ENCODE results near the gene CDC27. TPM values are rescaled to one million over a fixed set of nuclear protein-coding genes. Genes with fewer than 3 reads are reported as not detected.
A peak's percentile ranks its signal among the peaks of the same experiment; 100 is the strongest.
"Not testable (repeated sequence)": the region's sequence is repeated elsewhere in the genome, so short reads cannot be mapped to it uniquely, and the experiment has no call there.

CDC27 gene
- total RNA-seq, 2 donors from 2014 or later: 122 to 146 TPM

GRCh38 chr17:47105246-47105645 lies 83.8 kb downstream of the CDC27 start:
- not testable (repeated sequence) for H3K4me1 Mint-ChIP-seq; H3K9me3 Mint-ChIP-seq; H3K27ac Mint-ChIP-seq; H3K4me3 Mint-ChIP-seq; H3K36me3 Mint-ChIP-seq (ENCODE audit: low read depth); ATAC-seq (replicated peaks); H3K27me3 Mint-ChIP-seq

DNA sequence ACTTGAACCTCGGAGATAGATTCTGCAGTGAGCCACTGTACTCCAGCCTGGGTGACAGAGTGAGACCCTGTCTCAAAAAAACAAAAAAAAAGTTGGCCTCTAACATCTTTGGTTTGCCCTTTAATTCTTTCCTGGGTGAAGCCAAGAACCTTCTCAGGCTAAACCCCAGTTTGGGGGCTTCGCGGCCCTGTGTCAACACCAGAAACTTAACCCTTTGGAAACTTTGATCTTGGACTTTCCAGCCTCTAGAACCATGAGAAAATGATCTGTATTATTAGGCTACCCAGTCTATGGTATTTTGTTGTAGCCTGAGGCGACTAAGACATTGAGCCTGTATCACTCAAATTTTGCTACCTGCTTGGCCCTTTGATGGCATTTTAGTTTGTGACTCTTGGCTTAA lies 86.2 kb downstream of the CDC27 start:
- Mint-ChIP-seq H3K9me3 (no peaks in the 10 kb centered on the region), H3K4me1 (peaks cover 5% of the 10 kb centered on the region), H3K27me3 (no peaks in the 10 kb centered on the region), H3K36me3 (ENCODE audit: low read depth) (peaks cover 6% of the 10 kb centered on the region), H3K4me3 (no peak overlapping the region), H3K27ac (no peak overlapping the region)
- no peak for ATAC-seq (replicated peaks)

DNA sequence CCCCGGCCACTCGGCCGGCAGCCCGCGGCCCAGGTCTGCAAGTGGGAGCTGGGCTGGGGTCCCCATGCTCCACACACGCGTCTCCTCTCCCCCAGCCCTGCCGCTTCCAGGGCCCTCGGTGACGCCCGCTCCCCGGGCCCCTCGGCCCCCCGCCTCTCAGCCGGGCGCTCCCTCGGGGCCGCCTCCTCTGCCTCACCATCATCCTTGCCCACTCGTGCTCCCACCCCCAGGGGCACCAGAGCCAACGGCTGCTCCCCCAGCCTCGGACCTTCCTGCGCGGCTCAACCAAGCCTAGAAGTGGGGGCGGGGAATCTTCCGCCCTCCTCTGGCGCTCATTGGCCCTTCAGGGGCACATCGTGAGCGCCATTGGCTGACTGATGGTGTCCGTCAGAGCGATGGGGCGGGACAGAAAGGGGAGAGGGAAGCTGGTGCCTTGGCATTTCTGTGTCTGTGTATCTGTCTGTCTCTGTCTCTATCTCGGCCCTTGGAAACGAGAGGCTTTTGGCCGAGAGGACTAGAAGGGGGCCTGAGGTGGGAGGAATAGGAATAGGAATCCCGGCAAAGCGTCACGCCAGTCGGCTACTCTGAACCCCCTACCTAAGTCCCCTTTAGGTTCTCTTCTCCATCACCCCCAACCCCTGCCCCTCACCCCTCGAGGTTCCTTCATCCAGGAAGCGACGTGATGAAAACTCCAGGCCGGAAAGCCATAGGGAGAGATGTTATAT lies 88.9 kb downstream of the CDC27 start:
- no peaks in the 10 kb centered on the region for H3K9me3 Mint-ChIP-seq
- peak overlapping the region; percentile 89 for H3K4me3 Mint-ChIP-seq
- ATAC-seq (replicated peaks): peak; percentile 100
- H3K27me3 Mint-ChIP-seq: no peaks in the 10 kb centered on the region
- H3K4me1 Mint-ChIP-seq: peaks cover 5% of the 10 kb centered on the region
- H3K27ac Mint-ChIP-seq: peak overlapping the region; percentile 92
- H3K36me3 Mint-ChIP-seq (ENCODE audit: low read depth): peaks cover 6% of the 10 kb centered on the region

GRCh38 chr17:47099451-47099986 lies 89.6 kb downstream of the CDC27 start:
- Mint-ChIP-seq H3K27me3 (no peaks in the 10 kb centered on the region), H3K4me1 (peaks cover 5% of the 10 kb centered on the region), H3K27ac (peak overlapping the region; percentile 92), H3K36me3 (ENCODE audit: low read depth) (peaks cover 6% of the 10 kb centered on the region), H3K4me3 (peak overlapping the region; percentile 89), H3K9me3 (no peaks in the 10 kb centered on the region)
- peak; percentile 29 for ATAC-seq (replicated peaks)

GRCh38 chr17:47096343-47096742 lies 92.8 kb downstream of the CDC27 start:
- Mint-ChIP-seq H3K27ac (no peak overlapping the region), H3K4me1 (peaks cover 5% of the 10 kb centered on the region), H3K9me3 (no peaks in the 10 kb centered on the region), H3K36me3 (ENCODE audit: low read depth) (peaks cover 15% of the 10 kb centered on the region), H3K27me3 (no peaks in the 10 kb centered on the region), H3K4me3 (no peak overlapping the region)
- no peak for ATAC-seq (replicated peaks)

- peaks cover 15% of the 10 kb centered on the region for H3K36me3 Mint-ChIP-seq (ENCODE audit: low read depth)
- no peak overlapping the region for H3K4me3 Mint-ChIP-seq
- no peaks in the 10 kb centered on the region for H3K9me3 Mint-ChIP-seq
Measured at GRCh38 chr17:47095268-47095667, 93.8 kb downstream of the CDC27 start.

DNA sequence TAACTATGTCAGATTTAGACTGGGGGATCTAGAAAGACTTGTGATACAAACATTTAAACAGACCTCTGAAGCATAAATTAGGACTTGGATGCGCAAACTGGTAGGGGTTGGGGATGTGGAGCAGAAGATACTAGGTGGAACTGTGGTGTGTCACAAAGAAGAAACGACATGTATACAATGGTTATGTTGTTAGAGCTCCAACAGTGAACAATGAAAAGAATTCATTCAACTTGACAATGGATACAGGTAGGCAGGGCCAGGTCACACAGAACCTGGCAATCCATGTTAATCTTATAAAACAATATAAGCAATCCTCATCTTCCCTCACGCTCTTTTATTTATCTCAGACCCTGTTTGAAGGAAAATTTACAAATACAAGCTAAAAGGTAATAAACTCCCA lies 102.0 kb downstream of the CDC27 start:
- Mint-ChIP-seq H3K4me1 (no peaks in the 10 kb centered on the region), H3K36me3 (ENCODE audit: low read depth) (peaks cover 9% of the 10 kb centered on the region), H3K27ac (no peak overlapping the region), H3K27me3 (no peaks in the 10 kb centered on the region), H3K4me3 (no peak overlapping the region), H3K9me3 (no peaks in the 10 kb centered on the region)
- ATAC-seq (replicated peaks): no peak

More at GRCh38 chr17:47095268-47095667, 93.8 kb downstream of the CDC27 start:
- Mint-ChIP-seq H3K4me1 (peaks cover 5% of the 10 kb centered on the region), H3K27ac (no peak overlapping the region), H3K27me3 (no peaks in the 10 kb centered on the region)
- ATAC-seq (replicated peaks): no peak

GRCh38 chr17:47085736-47086135 lies 103.4 kb downstream of the CDC27 start:
- no peak overlapping the region for H3K4me3 Mint-ChIP-seq
- no peaks in the 10 kb centered on the region for H3K9me3 Mint-ChIP-seq
- H3K4me1 Mint-ChIP-seq: no peaks in the 10 kb centered on the region
- no peak overlapping the region for H3K27ac Mint-ChIP-seq
- H3K27me3 Mint-ChIP-seq: no peaks in the 10 kb centered on the region
- peaks cover 8% of the 10 kb centered on the region for H3K36me3 Mint-ChIP-seq (ENCODE audit: low read depth)
- no peak for ATAC-seq (replicated peaks)

DNA sequence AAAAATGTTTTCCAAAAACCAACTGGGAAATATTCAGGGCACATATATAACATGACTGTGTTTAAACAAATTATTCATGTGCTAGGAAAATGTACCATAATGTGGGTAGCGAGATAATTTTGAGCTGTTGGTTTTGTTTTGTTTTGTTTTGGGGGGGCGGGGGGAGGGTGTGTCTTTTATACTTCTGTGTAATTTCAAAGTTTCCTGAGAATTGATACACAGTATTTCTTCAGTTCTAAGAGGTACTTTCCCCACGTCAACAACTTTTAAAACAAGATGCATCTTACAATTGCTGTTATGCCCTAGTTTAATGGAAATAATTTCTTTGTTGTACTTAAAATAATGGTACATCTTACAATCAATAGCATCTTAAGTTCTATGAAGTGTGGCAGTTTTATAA lies 110.3 kb downstream of the CDC27 start:
- H3K27me3 Mint-ChIP-seq: no peaks in the 10 kb centered on the region
- H3K36me3 Mint-ChIP-seq (ENCODE audit: low read depth): peaks cover 8% of the 10 kb centered on the region
- no peak overlapping the region for H3K27ac Mint-ChIP-seq
- H3K4me3 Mint-ChIP-seq: no peak overlapping the region
- H3K4me1 Mint-ChIP-seq: no peaks in the 10 kb centered on the region
- no peak for ATAC-seq (replicated peaks)
- H3K9me3 Mint-ChIP-seq: no peaks in the 10 kb centered on the region

- Mint-ChIP-seq H3K36me3 (ENCODE audit: low read depth) (peaks cover 8% of the 10 kb centered on the region), H3K4me3 (no peak overlapping the region), H3K4me1 (no peaks in the 10 kb centered on the region), H3K9me3 (no peaks in the 10 kb centered on the region), H3K27me3 (no peaks in the 10 kb centered on the region), H3K27ac (no peak overlapping the region)
- ATAC-seq (replicated peaks): no peak
Measured at GRCh38 chr17:47077576-47077975, 111.5 kb downstream of the CDC27 start.

- H3K27me3 Mint-ChIP-seq: no peaks in the 10 kb centered on the region
- H3K4me1 Mint-ChIP-seq: no peaks in the 10 kb centered on the region
- no peak overlapping the region for H3K4me3 Mint-ChIP-seq
- H3K36me3 Mint-ChIP-seq (ENCODE audit: low read depth): no peaks in the 10 kb centered on the region
- ATAC-seq (replicated peaks): no peak
- no peaks in the 10 kb centered on the region for H3K9me3 Mint-ChIP-seq
- no peak overlapping the region for H3K27ac Mint-ChIP-seq
Measured at GRCh38 chr17:47076171-47076570, 112.9 kb downstream of the CDC27 start.

DNA sequence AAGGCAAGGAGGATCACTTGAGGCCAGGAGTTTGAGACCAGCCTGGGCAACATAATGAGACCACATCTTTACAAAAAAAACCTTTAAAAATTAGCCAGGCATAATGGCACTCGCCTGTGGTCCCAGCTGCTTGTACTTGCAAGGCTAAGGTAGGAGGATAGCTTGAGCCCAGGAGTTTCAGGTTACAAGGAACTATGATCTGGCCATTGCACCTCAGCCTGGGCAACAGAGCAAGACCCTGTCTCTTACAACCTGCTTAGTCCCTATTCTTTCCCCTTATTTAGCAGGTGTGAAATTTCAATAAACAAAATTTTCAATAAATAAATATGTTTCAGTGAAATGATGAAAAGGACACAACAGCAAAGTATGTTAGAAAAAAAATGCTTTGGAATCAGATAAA lies 114.7 kb downstream of the CDC27 start:
- H3K9me3 Mint-ChIP-seq; H3K4me3 Mint-ChIP-seq; H3K27me3 Mint-ChIP-seq; H3K36me3 Mint-ChIP-seq (ENCODE audit: low read depth); ATAC-seq (replicated peaks); H3K27ac Mint-ChIP-seq; H3K4me1 Mint-ChIP-seq: not testable (repeated sequence)

- H3K9me3 Mint-ChIP-seq; H3K27ac Mint-ChIP-seq; H3K27me3 Mint-ChIP-seq; H3K4me1 Mint-ChIP-seq; ATAC-seq (replicated peaks); H3K4me3 Mint-ChIP-seq; H3K36me3 Mint-ChIP-seq (ENCODE audit: low read depth): not testable (repeated sequence)
Measured at GRCh38 chr17:47073629-47074028, 115.5 kb downstream of the CDC27 start.

- ATAC-seq (replicated peaks): no peak
- Mint-ChIP-seq H3K9me3 (no peaks in the 10 kb centered on the region), H3K27ac (no peak overlapping the region), H3K27me3 (no peaks in the 10 kb centered on the region), H3K36me3 (ENCODE audit: low read depth) (no peaks in the 10 kb centered on the region), H3K4me1 (peaks cover 7% of the 10 kb centered on the region), H3K4me3 (no peak overlapping the region)
Measured at GRCh38 chr17:47072886-47073285, 116.2 kb downstream of the CDC27 start.

DNA sequence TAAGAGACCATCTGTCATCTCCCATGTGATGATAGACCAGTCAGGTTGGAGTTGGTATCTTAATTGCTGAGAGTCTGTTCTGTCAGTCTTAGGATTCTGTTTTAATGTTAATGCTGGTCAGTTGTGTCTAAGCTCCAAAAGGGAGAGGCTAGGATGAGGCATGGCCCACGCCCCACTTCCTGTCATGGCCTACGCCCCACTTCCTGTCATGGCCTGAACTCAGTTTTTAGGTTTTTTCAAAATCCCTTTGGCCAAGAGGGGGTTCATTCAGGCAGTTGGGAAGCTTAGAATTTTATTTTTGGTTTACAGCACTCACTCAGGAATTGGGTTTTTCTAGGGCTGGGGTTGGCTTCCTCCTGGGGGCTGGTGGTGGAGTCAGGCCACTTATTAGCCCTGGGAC lies 117.9 kb downstream of the CDC27 start:
- H3K27me3 Mint-ChIP-seq; H3K4me1 Mint-ChIP-seq; H3K4me3 Mint-ChIP-seq; H3K36me3 Mint-ChIP-seq (ENCODE audit: low read depth); H3K9me3 Mint-ChIP-seq: not testable (repeated sequence)
- peak; percentile 25 for ATAC-seq (replicated peaks)
- peak overlapping the region; percentile 36 for H3K27ac Mint-ChIP-seq

Data from activated T-helper 17 cell treated with anti-CD3 and anti-CD28 coated beads, Interleukin-2, amount 50 U/mL, for 72 hours (primary cell).